VCaP (cell line): ENCODE measurements around the gene RNF227.

Experiments used
- H3K27ac ChIP-seq: fragments of 450-650 bp; 2 replicates; pipeline ENCODE4 v1.5.1; 2017
- TF ChIP-seq, protein P1 (sequence below): fragments of 450-650 bp; conservative IDR thresholded peaks from 2 replicates; pipeline ENCODE4 v1.5.1; 2017; ENCODE audit warnings: mild to moderate bottlenecking, moderate library complexity

The RNF227 gene

DNA sequence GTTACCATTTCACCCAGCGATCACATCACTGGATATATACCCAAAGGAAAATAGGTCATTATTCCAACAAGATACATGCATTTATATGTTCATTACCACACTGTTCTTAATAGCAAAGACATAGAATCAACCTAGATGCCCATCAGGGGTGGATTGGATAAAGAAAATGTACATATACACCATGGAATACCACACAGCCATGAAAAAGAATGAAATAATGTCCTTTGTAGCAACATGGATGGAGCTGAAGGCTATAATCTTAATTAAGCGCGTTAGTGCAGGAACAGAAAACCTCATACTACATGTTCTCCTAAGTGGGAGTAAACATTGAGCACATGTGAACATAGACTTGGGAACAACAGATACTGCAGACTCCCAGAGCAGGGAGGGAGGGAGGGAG lies 34.5 kb upstream of the RNF227 start:
- H3K27ac ChIP-seq, result no peak overlapping the region
- TF ChIP-seq, protein P1, sequence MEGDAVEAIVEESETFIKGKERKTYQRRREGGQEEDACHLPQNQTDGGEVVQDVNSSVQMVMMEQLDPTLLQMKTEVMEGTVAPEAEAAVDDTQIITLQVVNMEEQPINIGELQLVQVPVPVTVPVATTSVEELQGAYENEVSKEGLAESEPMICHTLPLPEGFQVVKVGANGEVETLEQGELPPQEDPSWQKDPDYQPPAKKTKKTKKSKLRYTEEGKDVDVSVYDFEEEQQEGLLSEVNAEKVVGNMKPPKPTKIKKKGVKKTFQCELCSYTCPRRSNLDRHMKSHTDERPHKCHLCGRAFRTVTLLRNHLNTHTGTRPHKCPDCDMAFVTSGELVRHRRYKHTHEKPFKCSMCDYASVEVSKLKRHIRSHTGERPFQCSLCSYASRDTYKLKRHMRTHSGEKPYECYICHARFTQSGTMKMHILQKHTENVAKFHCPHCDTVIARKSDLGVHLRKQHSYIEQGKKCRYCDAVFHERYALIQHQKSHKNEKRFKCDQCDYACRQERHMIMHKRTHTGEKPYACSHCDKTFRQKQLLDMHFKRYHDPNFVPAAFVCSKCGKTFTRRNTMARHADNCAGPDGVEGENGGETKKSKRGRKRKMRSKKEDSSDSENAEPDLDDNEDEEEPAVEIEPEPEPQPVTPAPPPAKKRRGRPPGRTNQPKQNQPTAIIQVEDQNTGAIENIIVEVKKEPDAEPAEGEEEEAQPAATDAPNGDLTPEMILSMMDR, result no peak

DNA sequence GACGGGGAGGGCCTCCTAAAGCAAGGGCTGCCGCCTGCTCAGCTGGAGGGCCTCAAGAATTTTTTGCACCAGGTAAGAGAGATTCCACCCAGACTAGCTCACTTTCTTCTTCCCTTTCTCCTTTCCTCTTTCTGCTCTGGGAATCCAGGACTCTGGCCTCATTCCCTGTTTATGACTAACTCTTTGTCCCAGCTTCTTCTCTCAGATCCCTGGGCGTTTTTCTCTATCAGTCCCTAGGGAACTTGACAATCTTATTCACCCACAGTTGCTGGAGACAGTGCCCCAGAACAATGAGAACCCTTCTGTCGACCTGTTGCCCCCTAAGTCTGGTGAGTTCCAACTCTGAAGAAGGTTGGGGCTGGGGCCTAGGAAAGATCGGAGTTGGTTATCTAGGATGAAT lies 31.6 kb upstream of the RNF227 start:
- H3K27ac ChIP-seq, result no peak overlapping the region
- TF ChIP-seq, protein P1, result no peak

DNA sequence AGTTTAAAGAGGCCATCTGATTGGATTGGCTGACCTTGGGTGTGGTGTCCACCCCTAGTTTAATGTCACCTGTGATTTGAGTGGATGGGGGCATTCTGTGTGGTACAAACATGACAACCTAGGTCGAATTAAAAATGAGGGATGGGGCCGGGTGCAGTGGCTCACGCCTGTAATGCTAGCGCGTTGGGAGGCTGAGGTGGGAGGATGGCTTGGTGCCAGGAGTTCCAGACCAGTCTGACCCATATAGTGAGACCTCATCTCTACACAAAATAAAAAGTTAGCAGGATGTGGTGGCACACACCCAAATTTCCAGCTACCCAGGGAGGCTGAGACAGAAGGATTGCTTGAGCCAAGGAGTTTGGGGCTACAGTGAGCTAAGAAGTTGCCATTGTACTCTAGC lies 30.4 kb upstream of the RNF227 start:
- TF ChIP-seq, protein P1, result no peak
- no peak overlapping the region for H3K27ac ChIP-seq

DNA sequence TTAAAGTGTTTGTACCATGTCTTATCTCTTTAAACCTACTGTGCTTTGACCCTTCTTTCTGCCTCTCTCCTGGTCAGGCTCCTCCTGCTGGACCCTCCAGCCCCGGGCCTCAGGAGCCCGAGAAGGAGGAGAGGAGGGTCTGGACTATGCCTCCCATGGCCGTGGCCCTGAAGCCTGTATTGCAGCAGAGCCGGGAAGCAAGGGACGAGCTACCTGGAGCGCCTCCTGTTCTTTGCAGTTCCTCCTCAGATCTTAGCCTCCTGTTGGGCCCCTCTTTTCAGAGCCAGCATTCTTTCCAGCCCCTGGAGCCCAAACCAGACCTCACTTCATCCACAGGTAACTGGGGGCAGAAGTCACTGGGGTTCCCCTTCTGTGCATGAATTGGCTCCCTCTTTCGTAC lies 29.6 kb upstream of the RNF227 start:
- TF ChIP-seq, protein P1, result no peak
- no peak overlapping the region for H3K27ac ChIP-seq

DNA sequence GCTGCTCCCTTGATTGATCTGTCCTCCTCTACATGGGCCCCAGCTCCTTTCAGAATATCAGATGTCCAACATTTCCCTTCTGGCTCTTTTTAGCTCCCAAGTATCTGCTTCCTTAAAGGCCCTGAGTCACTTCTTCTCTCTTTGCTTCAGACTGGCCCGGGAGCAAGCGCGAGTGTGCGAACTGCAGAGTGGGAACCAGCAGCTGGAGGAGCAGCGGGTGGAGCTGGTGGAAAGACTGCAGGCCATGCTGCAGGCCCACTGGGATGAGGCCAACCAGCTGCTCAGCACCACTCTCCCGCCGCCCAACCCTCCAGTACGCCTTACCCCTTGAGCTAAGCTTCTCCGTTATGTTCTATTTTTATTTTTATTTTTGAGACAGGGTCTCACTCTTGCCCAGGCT lies 28.2 kb upstream of the RNF227 start:
- TF ChIP-seq, protein P1, result no peak
- no peak overlapping the region for H3K27ac ChIP-seq

DNA sequence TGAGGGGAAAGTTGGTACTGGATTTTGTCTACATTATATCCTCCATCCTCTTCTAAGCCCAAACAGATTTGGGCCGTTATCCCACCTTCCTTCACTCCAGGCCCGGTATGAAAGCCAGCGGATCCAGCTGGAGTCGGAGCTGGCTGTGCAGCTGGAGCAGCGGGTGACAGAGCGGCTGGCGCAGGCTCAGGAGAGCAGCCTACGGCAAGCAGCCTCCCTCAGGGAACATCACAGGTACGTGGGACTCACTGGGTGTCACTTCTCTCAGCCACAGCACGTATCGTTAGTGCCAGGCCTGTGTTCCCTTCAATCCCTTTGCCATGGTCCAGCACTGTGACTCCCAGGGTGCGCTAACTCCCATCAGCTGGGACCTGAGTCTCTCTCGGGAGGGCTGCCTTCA lies 27.2 kb upstream of the RNF227 start:
- TF ChIP-seq, protein P1, result no peak
- no peak overlapping the region for H3K27ac ChIP-seq

DNA sequence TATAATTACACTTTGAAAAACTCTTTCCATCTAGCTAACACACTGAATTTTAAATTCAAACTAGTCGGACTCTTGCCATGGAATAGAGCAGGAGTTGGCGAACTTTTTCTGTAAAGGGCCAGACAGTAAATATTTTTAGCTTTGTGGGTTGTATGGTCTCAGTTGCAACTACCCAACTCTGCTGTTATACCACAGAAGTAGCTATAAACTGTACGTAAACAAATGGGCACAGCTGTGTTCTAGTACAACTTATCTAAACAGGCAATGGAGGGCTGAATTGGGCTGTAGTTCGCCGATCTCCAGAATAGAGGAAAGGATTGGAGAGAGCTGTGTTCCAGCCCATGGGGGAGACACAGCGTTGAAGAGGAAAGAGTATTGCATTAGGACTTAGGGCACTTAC lies 24.7 kb upstream of the RNF227 start:
- no peak overlapping the region for H3K27ac ChIP-seq
- TF ChIP-seq, protein P1, result no peak

DNA sequence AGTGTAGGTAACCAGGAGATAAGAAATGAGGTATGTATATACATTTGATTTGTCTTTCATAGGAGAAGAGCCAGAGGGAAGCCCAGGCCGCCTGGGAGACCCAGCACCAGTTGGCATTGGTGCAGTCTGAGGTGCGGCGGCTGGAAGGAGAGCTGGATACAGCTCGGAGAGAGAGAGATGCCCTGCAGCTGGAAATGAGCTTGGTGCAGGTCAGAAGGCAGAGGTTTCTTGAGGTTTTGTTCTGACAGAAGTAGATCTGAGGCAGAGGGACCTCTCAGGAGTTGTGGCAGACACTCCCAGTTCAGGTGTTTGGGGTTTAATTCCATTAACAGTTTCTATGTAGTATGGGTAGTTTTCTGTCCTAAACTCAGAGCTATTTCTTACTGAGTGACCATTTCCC lies 23.9 kb upstream of the RNF227 start:
- H3K27ac ChIP-seq, result no peak overlapping the region
- TF ChIP-seq, protein P1, result no peak
